NCI-H2227 (cell line): ENCODE measurements around the gene SH2D1B.
"Not testable (repeated sequence)": the region's sequence is repeated elsewhere in the genome, so short reads cannot be mapped to it uniquely, and the experiment has no call there.

ENCODE experiments used
- DNase-seq: peaks from one replicate; lab custom pipeline; 2025; ENCODE audit not compliant: unreplicated experiment; lab: John Stamatoyannopoulos, UW

SH2D1B gene

GRCh38 chr1:162363823-162364222 lies 48.1 kb downstream of the SH2D1B start:
- DNase-seq: no peak

GRCh38 chr1:162361349-162361748 lies 50.6 kb downstream of the SH2D1B start:
- no peak for DNase-seq

GRCh38 chr1:162360874-162361260 lies 51.1 kb downstream of the SH2D1B start:
- DNase-seq: no peak

GRCh38 chr1:162360237-162360873 lies 51.6 kb downstream of the SH2D1B start:
- no peak for DNase-seq

GRCh38 chr1:162359523-162360236 lies 52.3 kb downstream of the SH2D1B start:
- DNase-seq: no peak

DNA sequence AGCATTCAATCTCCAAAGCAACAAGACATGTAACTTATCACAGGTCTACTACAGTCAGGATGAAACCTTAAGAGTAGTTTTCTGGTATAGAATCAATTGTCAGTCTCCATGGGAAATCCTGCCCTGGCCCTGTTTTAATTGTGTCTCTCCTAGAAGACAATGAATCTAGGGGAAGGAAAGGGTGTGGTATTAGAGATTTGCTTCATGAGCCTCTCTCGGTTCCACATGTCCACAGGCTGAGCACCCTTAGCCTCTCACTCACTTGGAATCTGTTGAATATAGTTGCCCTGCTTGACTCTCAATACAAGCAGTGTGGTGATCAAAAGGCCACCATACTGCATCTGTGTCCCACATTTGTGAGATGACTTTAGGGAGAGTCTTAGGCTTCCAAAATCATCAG lies 53.0 kb downstream of the SH2D1B start:
- DNase-seq: no peak

- peak; percentile 49 for DNase-seq
Measured at GRCh38 chr1:162357681-162358266, 54.2 kb downstream of the SH2D1B start.

GRCh38 chr1:162353702-162354101 lies 58.2 kb downstream of the SH2D1B start:
- no peak for DNase-seq

- no peak for DNase-seq
Measured at GRCh38 chr1:162353078-162353477, 58.9 kb downstream of the SH2D1B start.

- not testable (repeated sequence) for DNase-seq
Measured at GRCh38 chr1:162351874-162352273, 60.1 kb downstream of the SH2D1B start.

DNA sequence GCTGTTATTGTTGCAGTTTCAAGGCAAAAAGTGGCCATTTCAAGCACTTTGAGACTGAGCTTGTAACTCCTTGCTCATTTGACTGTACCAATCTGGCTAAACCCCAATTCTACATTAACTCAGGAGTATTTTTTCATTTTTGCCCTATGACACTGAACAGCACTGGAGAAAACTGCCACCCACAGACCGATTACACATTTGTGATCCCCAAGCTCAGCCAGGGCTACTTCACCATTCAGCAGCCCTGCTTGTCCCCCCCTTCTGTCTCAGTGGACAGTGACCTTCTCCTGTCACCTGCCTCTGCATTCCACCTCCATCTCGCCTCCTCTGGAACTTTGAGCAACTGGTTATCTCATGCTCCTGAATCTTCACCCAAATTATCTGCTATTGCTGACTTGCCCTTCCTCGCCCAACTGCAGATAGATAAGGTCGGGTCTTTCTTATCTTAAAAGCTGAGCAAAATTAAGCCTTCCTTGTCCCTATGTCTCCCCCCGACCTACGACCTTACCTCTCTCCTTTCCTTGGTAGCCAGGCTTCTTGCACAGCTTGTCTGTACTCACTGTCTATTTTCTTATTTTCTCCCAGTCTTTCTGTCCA lies 60.6 kb downstream of the SH2D1B start:
- DNase-seq: no peak

DNA sequence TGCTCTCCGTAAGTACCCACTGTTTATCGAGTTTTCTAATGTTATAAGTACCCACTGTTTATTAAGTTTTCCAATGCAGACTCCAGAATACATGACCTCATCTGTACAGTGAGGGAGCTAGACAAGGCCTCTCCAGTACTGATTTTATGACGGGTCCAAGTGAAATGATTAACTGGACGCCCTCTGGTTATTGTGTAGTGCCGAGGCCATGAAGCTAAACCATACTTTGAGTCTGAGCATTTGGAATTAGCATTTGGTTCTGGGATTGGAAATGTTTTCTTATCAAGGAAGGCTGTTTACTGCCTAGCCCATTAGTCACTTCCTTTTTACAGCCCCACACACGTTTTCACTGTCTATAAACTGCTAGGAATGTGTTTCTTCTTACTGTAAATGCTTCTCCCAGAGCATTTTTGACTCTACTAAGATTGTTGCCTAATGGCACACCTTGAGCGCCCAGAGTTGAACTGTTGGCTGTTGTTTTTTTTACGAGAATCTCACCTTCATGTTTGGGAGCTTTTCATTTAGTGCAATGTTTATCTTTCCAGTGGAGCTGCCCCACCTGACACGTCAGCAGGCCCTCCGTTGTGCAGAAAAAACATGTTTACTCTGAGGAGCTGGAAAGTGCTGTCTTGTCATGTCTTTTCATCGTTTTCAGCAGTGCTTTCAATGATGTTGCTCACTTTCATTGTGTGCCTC lies 62.2 kb downstream of the SH2D1B start:
- no peak for DNase-seq

GRCh38 chr1:162347281-162347680 lies 64.7 kb downstream of the SH2D1B start:
- no peak for DNase-seq
